Measurements from ENCODE around the gene RELCH.

DNA sequence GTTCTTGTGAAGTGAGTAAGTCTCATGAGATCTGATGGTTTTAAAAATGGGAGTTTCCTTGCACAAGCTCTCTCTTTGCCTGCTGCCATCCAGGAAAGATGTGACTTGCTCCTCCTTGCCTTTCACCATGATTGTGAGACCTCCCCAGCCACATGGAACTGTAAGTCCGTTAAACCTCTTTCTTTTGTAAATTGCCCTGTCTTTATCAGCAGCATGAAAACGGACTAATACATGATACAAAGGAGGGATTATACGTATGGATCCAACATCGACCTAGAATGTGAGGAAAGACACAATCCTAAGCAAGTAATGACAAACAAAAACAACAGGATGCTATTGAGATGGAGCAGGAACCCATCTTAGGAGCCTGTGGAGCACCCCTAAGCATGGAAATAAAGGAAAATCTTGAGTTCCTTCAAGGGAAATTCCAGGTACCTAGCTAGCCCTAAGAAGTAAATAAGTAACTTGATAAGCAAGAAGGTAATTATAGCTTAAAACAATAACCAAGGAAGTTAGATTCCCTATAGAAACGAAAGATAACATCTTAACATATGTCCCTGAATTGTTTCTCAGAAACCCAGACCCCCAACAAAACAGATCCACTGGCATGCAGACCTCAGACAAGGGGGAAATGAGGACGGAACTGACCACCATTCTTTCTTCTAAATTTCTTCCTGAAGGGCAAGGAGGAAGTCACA, 136.6 kb downstream of the RELCH start:
- TF ChIP-seq POLR2A (IDR thresholded peaks at IDR 0.05; ENCODE audit: low read length): no peak
- TF ChIP-seq GATA1 (IDR thresholded peaks at IDR 0.05; ENCODE audit: low read depth, low read length): no peak

Data from erythroblast (primary cell).